Nephron (organoid): ENCODE results near the gene CFL1.

Source experiments
- H3K27ac Mint-ChIP-seq, 3 experiments: 2 replicates each; pipeline ENCODE4 v1.8.0; 2020; ENCODE audit warnings: mixed read lengths in 3 of 3, mild to moderate bottlenecking in 2 of 3, moderate library complexity in 1 of 3
- H3K27me3 Mint-ChIP-seq: 2 replicates; pipeline ENCODE4 v1.8.0; 2021; ENCODE audit warnings: low read depth, mild to moderate bottlenecking, moderate library complexity, mixed read lengths
- H3K36me3 Mint-ChIP-seq: 2 replicates; pipeline ENCODE4 v1.8.0; 2020; ENCODE audit warnings: low read depth, mixed read lengths
- H3K4me1 Mint-ChIP-seq: 2 replicates; pipeline ENCODE4 v1.8.0; 2020; ENCODE audit warnings: mixed read lengths
- H3K4me3 Mint-ChIP-seq, 3 experiments: 2 replicates each; pipeline ENCODE4 v1.8.0; 2020; ENCODE audit warnings: mild to moderate bottlenecking in 3 of 3, mixed read lengths in 3 of 3, moderate library complexity in 2 of 3
- H3K9me3 Mint-ChIP-seq: 2 replicates; pipeline ENCODE4 v1.8.0; 2020; ENCODE audit warnings: mixed read lengths
- TF ChIP-seq, protein P1 (sequence below), 3 experiments: fragments of 200-600 bp; sonication (generic); IDR thresholded peaks; one replicate each; pipeline ENCODE4 v1.5.0; 2021; ENCODE audit warnings: antibody characterized with exemption in 3 of 3; ENCODE audit not compliant: unreplicated experiment in 3 of 3

The CFL1 gene

DNA sequence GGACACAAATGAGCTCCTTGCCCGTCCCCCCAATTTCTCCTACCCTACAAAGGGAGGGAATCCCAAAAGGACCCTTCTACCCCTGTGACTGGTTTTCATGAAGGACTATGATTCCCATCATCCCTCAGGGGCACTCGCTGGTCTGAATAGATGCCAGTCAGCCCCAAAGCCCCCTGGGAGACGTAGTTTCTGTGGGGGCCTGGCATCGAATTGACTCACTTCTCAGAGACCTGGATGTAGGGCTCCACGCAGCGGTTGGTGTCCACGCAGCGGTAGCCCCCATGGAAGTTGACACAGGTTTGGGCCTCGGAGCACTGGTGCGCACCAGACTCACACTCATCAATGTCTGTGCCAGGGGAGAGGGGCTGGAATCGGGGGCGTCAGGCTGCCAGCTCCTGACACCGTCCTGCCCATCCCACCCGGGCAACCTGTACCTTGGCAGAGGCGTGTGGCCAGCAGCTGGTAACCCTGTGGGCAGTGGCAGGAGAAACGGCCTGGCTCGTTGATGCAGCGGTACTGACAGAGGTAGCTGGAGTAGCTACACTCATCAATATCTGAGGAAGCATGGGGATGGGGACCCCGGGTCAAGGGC, 10.2 kb upstream of the CFL1 start:
- TF ChIP-seq, protein P1, sequence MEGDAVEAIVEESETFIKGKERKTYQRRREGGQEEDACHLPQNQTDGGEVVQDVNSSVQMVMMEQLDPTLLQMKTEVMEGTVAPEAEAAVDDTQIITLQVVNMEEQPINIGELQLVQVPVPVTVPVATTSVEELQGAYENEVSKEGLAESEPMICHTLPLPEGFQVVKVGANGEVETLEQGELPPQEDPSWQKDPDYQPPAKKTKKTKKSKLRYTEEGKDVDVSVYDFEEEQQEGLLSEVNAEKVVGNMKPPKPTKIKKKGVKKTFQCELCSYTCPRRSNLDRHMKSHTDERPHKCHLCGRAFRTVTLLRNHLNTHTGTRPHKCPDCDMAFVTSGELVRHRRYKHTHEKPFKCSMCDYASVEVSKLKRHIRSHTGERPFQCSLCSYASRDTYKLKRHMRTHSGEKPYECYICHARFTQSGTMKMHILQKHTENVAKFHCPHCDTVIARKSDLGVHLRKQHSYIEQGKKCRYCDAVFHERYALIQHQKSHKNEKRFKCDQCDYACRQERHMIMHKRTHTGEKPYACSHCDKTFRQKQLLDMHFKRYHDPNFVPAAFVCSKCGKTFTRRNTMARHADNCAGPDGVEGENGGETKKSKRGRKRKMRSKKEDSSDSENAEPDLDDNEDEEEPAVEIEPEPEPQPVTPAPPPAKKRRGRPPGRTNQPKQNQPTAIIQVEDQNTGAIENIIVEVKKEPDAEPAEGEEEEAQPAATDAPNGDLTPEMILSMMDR (IDR thresholded peaks at IDR 0.05; ENCODE audit: unreplicated experiment in 3 of 3), result no peak
- peaks cover 3% of the 10 kb centered on the region for H3K4me1 Mint-ChIP-seq
- H3K4me3 Mint-ChIP-seq, result peak overlapping the region in 2 of 3 experiments; percentile 15 to 23
- no peaks in the 10 kb centered on the region for H3K27me3 Mint-ChIP-seq
- no peaks in the 10 kb centered on the region for H3K9me3 Mint-ChIP-seq
- H3K36me3 Mint-ChIP-seq, result peaks cover 33% of the 10 kb centered on the region
- peak overlapping the region in 1 of 3 experiments; percentile 64 for H3K27ac Mint-ChIP-seq

DNA sequence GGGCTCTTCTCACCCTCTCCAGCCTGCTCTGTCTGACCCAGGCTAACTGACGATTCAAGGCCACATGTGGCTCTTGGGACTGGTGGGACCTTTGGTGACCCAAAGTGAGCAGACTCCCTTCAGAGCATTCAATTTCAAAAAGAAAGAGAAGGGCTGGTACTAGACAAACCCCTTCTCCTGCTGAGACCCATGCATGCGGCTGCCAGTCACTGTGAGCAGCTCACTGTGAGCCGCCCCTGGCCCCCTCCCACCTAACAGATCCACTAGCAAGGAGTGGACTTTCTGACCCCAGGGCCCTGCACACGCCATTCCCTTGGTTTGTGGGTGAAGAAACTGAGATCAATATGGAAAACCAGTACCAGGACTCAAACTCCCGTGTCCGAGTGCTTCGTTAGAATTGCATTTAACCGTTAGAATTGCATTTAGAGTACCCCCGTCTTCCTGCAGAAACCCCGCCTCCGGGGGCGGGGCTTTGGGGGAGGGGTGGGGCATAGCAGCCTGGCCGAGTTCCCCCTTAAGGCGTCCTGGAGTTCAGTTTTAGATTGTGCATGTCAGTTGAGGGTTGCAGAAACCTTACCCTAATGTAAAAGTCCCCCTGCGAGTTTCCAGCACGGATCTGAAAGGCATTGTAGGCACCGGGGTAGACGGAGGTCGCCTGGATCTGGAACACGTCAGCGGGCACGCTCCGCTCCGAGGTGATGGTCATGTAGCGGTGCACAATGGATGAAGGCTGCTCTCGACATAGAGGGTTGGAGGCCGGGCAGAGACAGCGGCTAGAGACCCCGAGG, 9.5 kb upstream of the CFL1 start:
- peaks cover 7% of the 10 kb centered on the region for H3K4me1 Mint-ChIP-seq
- peaks cover 36% of the 10 kb centered on the region for H3K36me3 Mint-ChIP-seq
- no peaks in the 10 kb centered on the region for H3K27me3 Mint-ChIP-seq
- TF ChIP-seq, protein P1 (IDR thresholded peaks at IDR 0.05; ENCODE audit: unreplicated experiment in 3 of 3), result no peak
- peak overlapping the region in 2 of 3 experiments; percentile 64 to 73 for H3K27ac Mint-ChIP-seq
- H3K9me3 Mint-ChIP-seq, result no peaks in the 10 kb centered on the region
- H3K4me3 Mint-ChIP-seq, result peak overlapping the region; percentile 30 to 79 (median 32)

DNA sequence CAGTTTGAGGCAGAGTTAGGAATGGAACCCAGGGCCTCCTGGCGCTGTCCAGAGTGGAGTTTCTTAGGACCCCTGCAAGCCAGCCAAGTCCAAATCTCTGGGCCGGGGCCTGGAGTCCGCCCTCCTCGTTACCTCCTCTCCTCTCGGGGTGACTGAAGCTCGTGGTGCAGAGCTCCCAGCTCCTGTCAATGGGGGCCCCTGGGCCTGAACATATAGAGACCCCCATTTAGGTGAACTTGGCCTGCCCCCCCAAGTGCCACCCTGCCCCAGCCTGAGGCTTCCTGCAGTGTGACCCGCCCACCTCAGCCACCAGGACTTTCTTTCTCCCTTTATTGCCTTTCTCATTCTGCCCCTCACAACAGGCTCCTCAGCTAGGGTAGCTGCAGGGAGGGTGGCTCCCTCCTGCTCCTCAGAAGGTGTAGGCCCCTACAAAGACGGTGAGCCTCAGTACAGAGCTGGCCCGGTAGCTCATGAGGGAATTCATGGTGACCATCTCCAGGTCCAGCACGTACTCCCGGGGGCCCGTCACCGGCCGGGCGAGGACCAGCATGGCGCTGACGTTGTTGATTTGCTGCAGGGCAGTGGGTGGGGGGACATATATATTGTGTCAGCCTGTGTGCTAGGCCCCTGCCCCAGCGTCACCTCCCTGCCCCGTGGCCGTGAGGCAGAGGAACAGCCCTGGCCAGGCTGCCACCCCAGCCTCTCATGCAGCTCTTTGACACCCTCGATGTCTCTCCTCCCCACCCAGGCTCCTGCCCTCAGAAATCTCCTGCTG, 8.7 kb upstream of the CFL1 start:
- peak overlapping the region in 1 of 3 experiments; percentile 23 for H3K4me3 Mint-ChIP-seq
- TF ChIP-seq, protein P1 (IDR thresholded peaks at IDR 0.05; ENCODE audit: unreplicated experiment in 3 of 3), result no peak
- no peaks in the 10 kb centered on the region for H3K27me3 Mint-ChIP-seq
- no peak overlapping the region for H3K27ac Mint-ChIP-seq
- H3K36me3 Mint-ChIP-seq, result peaks cover 38% of the 10 kb centered on the region
- H3K9me3 Mint-ChIP-seq, result no peaks in the 10 kb centered on the region
- peaks cover 8% of the 10 kb centered on the region for H3K4me1 Mint-ChIP-seq

DNA sequence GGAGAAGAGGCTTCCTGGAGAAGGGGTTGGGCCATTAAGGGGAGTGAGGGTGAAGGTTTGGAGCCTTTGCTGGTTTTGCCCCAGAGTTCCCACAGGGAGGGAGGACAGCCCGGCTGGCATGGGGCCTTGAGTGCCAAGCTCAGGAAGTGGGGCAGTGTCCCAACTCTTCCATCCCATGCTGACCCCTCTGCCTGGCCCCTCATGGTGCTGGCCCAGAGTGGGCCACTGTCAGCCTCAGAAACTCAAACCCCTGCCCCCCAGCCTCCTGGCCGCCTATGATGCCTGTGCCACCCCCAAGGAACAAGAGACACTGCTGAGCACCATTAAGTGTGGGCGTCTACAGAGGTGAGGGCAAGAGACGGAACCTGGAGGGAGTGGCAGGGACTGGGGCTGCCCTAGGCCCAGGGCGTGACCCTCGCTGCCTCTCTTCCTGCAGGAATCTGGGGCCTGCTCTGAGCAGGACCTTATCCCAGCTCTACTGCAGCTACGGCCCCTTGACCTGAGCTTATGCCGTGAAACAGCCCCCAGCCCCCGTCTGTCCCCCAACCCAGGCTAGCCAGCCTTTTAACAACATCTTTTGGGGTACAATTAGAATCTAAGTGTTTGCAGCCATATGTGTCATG, 7.7 kb upstream of the CFL1 start:
- Mint-ChIP-seq H3K4me1 (peaks cover 8% of the 10 kb centered on the region), H3K36me3 (peaks cover 37% of the 10 kb centered on the region), H3K4me3 (no peak overlapping the region), H3K27me3 (no peaks in the 10 kb centered on the region), H3K9me3 (no peaks in the 10 kb centered on the region), H3K27ac (no peak overlapping the region)
- TF ChIP-seq, protein P1 (IDR thresholded peaks at IDR 0.05; ENCODE audit: unreplicated experiment in 3 of 3), result no peak

DNA sequence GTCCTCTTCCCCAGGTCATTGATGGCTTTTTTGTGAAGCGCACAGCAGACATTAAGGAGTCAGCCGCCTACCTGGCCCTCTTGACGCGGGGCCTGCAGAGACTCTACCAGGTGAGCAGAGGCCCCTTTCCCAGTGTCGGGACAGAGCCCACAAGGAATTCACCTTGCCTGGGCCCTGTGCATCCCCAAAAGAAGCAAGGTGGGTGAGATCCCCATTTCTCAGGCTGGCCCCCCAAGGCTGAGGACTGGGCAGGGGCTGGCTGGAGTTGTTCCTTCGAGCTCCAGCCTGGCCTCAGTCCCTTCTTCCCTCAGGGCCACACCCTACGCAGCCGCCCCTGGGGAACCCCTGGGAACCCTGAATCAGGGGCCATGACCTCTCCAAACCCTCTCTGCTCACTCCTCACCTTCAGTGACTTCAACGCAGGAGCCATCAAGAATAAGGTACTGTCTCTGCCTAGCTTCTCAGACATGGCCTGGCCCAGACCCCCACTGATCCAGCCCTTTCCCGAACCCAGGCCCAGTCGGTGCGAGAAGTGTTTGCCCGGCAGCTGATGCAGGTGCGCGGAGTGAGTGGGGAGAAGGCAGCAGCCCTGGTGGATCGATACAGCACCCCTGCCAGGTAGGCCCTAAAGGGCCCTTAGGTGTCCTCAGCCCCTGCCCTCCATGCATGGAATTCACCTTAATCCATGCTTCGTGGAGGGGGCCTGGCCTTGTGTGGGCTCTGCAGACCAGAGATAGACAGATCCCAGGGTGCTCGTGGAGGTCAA, 6.9 kb upstream of the CFL1 start:
- Mint-ChIP-seq H3K9me3 (no peaks in the 10 kb centered on the region), H3K27ac (no peak overlapping the region), H3K27me3 (no peaks in the 10 kb centered on the region), H3K36me3 (peaks cover 34% of the 10 kb centered on the region), H3K4me1 (peaks cover 9% of the 10 kb centered on the region), H3K4me3 (peak overlapping the region in 1 of 3 experiments; percentile 21)
- TF ChIP-seq, protein P1 (IDR thresholded peaks at IDR 0.05; ENCODE audit: unreplicated experiment in 3 of 3), result no peak
